PFSK-1 (cell line): ENCODE measurements around the gene TBC1D9B.

Source experiments
- FOXP2 ChIP-seq: optimal IDR thresholded peaks from 2 replicates; pipeline ENCODE3; 2011; ENCODE audit warnings: borderline replicate concordance, control low read depth, inconsistent platforms; ENCODE audit not compliant: insufficient read depth; ENCODE audit errors: extremely low read length, extremely low read depth
- POLR2AphosphoS5 ChIP-seq: IDR thresholded peaks from 2 replicates; pipeline ENCODE4 v1.6.1; 2012; ENCODE audit warnings: low read depth, mild to moderate bottlenecking, control low read depth, low read length, moderate library complexity
- REST ChIP-seq, 2 experiments: IDR thresholded peaks; 2 replicates each; pipeline versions ENCODE4 v1.6.1 to v1.8.0; 2011 to 2012; ENCODE audit warnings: low read depth in 2 of 2, low read length in 2 of 2, control low read depth in 1 of 2, inconsistent platforms in 1 of 2, mild to moderate bottlenecking in 1 of 2, moderate library complexity in 1 of 2; ENCODE audit not compliant: insufficient read depth in 1 of 2
- SIN3A ChIP-seq: IDR thresholded peaks from 2 replicates; pipeline ENCODE4 v1.6.1; 2012; ENCODE audit warnings: mild to moderate bottlenecking, low read length, moderate library complexity, borderline replicate concordance; ENCODE audit not compliant: insufficient read depth
- TAF1 ChIP-seq: IDR thresholded peaks from 2 replicates; pipeline ENCODE4 v1.6.1; 2012; ENCODE audit warnings: low read length, control low read depth, borderline replicate concordance; ENCODE audit not compliant: insufficient read depth

Gene TBC1D9B

DNA sequence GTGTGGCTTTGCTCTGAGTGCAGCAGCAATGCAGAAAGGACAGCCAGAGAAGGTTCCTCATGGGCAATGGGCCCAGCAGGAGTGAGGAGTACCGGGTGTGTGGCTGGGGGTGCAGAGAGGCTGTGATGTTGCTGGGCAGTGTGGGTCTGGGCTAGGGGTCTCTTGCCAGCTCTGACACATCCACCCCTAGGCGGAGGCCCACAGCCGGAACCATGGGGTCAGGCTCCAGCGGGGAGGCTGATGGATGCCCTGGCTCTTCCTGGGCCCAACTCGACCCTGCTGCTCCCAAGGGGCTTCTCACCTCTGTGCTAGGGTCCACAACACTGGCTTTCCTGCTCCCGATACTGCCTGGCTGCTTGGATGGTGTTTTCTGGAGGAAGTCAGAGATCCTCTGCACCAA is 19.9 kb downstream of the TBC1D9B start:
- TF ChIP-seq REST (IDR thresholded peaks at IDR 0.05; ENCODE audit: insufficient read depth in 1 of 2, low read depth in 2 of 2, low read length in 2 of 2) (no peak), POLR2AphosphoS5 (no peak), SIN3A (no peak), TAF1 (no peak), FOXP2 (no peak)

- TF ChIP-seq SIN3A, result no peak
- no peak for TF ChIP-seq TAF1
- no peak for TF ChIP-seq POLR2AphosphoS5
- no peak for TF ChIP-seq FOXP2
- no peak for TF ChIP-seq REST (IDR thresholded peaks at IDR 0.05; ENCODE audit: insufficient read depth in 1 of 2, low read depth in 2 of 2, low read length in 2 of 2)
These were observed 20.6 kb downstream of the TBC1D9B start for GRCh38 chr5:179887095-179887494.

GRCh38 chr5:179886190-179886911 is 21.3 kb downstream of the TBC1D9B start:
- TF ChIP-seq FOXP2 (no peak), REST (IDR thresholded peaks at IDR 0.05; ENCODE audit: insufficient read depth in 1 of 2, low read depth in 2 of 2, low read length in 2 of 2) (no peak), POLR2AphosphoS5 (no peak), TAF1 (no peak), SIN3A (no peak)

GRCh38 chr5:179885491-179886090 is 22.1 kb downstream of the TBC1D9B start:
- TF ChIP-seq POLR2AphosphoS5 (no peak), SIN3A (no peak), TAF1 (no peak), REST (IDR thresholded peaks at IDR 0.05; ENCODE audit: insufficient read depth in 1 of 2, low read depth in 2 of 2, low read length in 2 of 2) (no peak), FOXP2 (no peak)
